PC-3 (cell line): ENCODE measurements around the gene SUSD2.
"Not testable (repeated sequence)": the region's sequence is repeated elsewhere in the genome, so short reads cannot be mapped to it uniquely, and the experiment has no call there.

Experiments used
- EZH2 ChIP-seq: fragments of 300-600 bp; sonication (generic); IDR thresholded peaks from one replicate; pipeline ENCODE4 v1.6.1; 2017; ENCODE audit warnings: antibody characterized with exemption, mild to moderate bottlenecking, low read length; ENCODE audit not compliant: unreplicated experiment
- TF ChIP-seq, protein P1 (sequence below): fragments of 300-600 bp; sonication (generic); conservative IDR thresholded peaks from 2 replicates; pipeline ENCODE4 v1.5.1; 2017; ENCODE audit warnings: antibody characterized with exemption, low read depth, mild to moderate bottlenecking, low read length

DNA sequence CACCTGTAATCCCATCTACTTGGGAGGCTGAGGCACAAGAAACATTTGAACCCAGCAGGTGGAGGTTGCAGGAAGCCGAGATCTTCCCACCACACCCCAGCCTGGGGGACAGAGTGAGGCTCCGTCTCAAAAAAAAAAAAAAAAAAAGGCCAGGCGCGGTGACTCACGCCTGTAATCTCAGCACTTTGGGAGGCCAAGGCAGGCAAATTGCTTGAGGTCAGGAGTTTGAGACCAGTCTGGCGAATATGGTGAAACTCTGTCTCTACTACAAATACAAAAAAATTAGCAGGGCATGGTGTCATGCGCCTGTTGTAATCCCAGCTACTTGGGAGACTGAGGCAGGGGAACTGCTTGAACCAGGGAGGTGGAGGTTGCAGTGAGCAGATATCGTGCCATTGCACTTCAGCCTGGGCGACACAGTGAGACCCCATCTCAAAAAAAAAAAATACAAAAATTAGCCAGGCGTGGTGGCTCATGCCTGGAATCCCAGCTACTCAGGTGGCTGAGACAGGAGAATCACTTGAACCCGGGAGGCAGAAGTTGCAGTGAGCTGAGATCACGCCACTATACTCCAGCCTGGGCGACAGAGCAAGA is 56.9 kb downstream of the SUSD2 start:
- TF ChIP-seq, protein P1, sequence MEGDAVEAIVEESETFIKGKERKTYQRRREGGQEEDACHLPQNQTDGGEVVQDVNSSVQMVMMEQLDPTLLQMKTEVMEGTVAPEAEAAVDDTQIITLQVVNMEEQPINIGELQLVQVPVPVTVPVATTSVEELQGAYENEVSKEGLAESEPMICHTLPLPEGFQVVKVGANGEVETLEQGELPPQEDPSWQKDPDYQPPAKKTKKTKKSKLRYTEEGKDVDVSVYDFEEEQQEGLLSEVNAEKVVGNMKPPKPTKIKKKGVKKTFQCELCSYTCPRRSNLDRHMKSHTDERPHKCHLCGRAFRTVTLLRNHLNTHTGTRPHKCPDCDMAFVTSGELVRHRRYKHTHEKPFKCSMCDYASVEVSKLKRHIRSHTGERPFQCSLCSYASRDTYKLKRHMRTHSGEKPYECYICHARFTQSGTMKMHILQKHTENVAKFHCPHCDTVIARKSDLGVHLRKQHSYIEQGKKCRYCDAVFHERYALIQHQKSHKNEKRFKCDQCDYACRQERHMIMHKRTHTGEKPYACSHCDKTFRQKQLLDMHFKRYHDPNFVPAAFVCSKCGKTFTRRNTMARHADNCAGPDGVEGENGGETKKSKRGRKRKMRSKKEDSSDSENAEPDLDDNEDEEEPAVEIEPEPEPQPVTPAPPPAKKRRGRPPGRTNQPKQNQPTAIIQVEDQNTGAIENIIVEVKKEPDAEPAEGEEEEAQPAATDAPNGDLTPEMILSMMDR = not testable (repeated sequence)
- not testable (repeated sequence) for TF ChIP-seq EZH2
